Tibial nerve (tissue), 4 donors: Measurements from ENCODE around the gene QSOX2. TPM values are rescaled to one million over a fixed set of nuclear protein-coding genes. Genes with fewer than 3 reads are reported as not detected.

Source experiments
- DNase-seq, 2 donors: peaks; one replicate each; pipeline ENCODE4 v3.0.0-alpha.2; 2019; ENCODE audit warnings: low spot score in 2 of 2
- H3K27ac ChIP-seq, 4 donors: fragments of 200-600 bp; sonication (generic) in 3 of 4; one replicate each; pipeline ENCODE4 v1.5.1; 2017 to 2019; ENCODE audit warnings: mild to moderate bottlenecking in 1 of 4
- H3K27me3 ChIP-seq, 2 donors: fragments of 200-600 bp; sonication (generic) in 1 of 2; one replicate each; pipeline versions ENCODE4 v1.5.1 to v1.6.0; 2017 to 2019
- H3K36me3 ChIP-seq, 3 donors: fragments of 200-600 bp; sonication (generic); one replicate each; pipeline ENCODE4 v1.5.1; 2018 to 2019
- H3K4me1 ChIP-seq, 4 donors: fragments of 200-600 bp; sonication (generic) in 3 of 4; one replicate each; pipeline ENCODE4 v1.5.1; 2017 to 2019
- H3K4me3 ChIP-seq, 4 donors: fragments of 200-600 bp; sonication (generic) in 3 of 4; one replicate each; pipeline ENCODE4 v1.5.1; 2017 to 2019; ENCODE audit warnings: mild to moderate bottlenecking in 1 of 4, moderate library complexity in 1 of 4
- H3K9me3 ChIP-seq, 4 donors: fragments of 200-600 bp; sonication (generic) in 3 of 4; one replicate each; pipeline ENCODE4 v1.5.1; 2017 to 2019
- CTCF ChIP-seq, 5 experiments: fragments of 200-600 bp in 3 of 5; fragments of 450-650 bp in 2 of 5; sonication (generic) in 3 of 5; IDR thresholded peaks; one replicate each; pipeline ENCODE4 v1.5.1; 2016 to 2019; ENCODE audit warnings: antibody characterized with exemption in 5 of 5, mild to moderate bottlenecking in 3 of 5, moderate library complexity in 2 of 5
- EP300 ChIP-seq, 2 donors: sonication (generic); formaldehyde crosslinking; IDR thresholded peaks; one replicate each; pipeline ENCODE4 v1.6.1; 2017; ENCODE audit warnings: antibody characterized with exemption in 2 of 2, mild to moderate bottlenecking in 1 of 2
- POLR2A ChIP-seq, 2 donors: fragments of 450-650 bp; IDR thresholded peaks; one replicate each; pipeline ENCODE4 v1.6.1; 2017; ENCODE audit warnings: antibody characterized with exemption in 2 of 2, mild to moderate bottlenecking in 2 of 2, moderate library complexity in 2 of 2
- WGBS, 2 donors: methylation state at CpG; one replicate each; pipeline ENCODE4 v1.1.5; 2018; 5-methylcytosine and 5-hydroxymethylcytosine counted together
- total RNA-seq, 4 donors: library from RNA; depleted of rRNA; stranded (reverse); fragments of >200 nt; gene quantifications; one replicate each; pipeline ENCODE4 v1.1.0, GENCODE V29; 2016

QSOX2 gene
- total RNA-seq, 4 donors from 2014 or later = 10.2 to 16.8 (median 11.8) TPM

- TF ChIP-seq EP300 (IDR thresholded peaks at IDR 0.05) = no peak
- no peak for TF ChIP-seq POLR2A (IDR thresholded peaks at IDR 0.05)
- TF ChIP-seq CTCF (IDR thresholded peaks at IDR 0.05) = no peak
- DNase-seq = no peak
- peaks cover 0 to 56% of the 10 kb centered on the region in 2 donors for H3K27me3 ChIP-seq
- 91 to 92% methylated on average over 13 of the region's 14 CpGs for WGBS, 2 donors
- H3K9me3 ChIP-seq = no peaks in the 10 kb centered on the region
- H3K27ac ChIP-seq = no peak overlapping the region
- H3K4me1 ChIP-seq = peaks cover 0 to 1% (median 0%) of the 10 kb centered on the region in 4 donors
- H3K36me3 ChIP-seq = no peaks in the 10 kb centered on the region
- H3K4me3 ChIP-seq = no peak overlapping the region
These were observed 32.1 kb upstream of the QSOX2 start for GRCh38 chr9:136277746-136278145.

- DNase-seq = no peak
- TF ChIP-seq POLR2A (IDR thresholded peaks at IDR 0.05) = no peak
- no peak for TF ChIP-seq CTCF (IDR thresholded peaks at IDR 0.05)
- no peak for TF ChIP-seq EP300 (IDR thresholded peaks at IDR 0.05)
- Histone ChIP-seq H3K27ac (no peak overlapping the region), H3K4me3 (no peak overlapping the region), H3K4me1 (no peaks in the 10 kb centered on the region), H3K27me3 (peaks cover 0 to 56% of the 10 kb centered on the region in 2 donors), H3K9me3 (no peaks in the 10 kb centered on the region), H3K36me3 (no peaks in the 10 kb centered on the region)
- 59 to 83% methylated on average over 3 to 8 of the region's 11 CpGs for WGBS, 2 donors
These were observed 31.1 kb upstream of the QSOX2 start for GRCh38 chr9:136276716-136277115.

DNA sequence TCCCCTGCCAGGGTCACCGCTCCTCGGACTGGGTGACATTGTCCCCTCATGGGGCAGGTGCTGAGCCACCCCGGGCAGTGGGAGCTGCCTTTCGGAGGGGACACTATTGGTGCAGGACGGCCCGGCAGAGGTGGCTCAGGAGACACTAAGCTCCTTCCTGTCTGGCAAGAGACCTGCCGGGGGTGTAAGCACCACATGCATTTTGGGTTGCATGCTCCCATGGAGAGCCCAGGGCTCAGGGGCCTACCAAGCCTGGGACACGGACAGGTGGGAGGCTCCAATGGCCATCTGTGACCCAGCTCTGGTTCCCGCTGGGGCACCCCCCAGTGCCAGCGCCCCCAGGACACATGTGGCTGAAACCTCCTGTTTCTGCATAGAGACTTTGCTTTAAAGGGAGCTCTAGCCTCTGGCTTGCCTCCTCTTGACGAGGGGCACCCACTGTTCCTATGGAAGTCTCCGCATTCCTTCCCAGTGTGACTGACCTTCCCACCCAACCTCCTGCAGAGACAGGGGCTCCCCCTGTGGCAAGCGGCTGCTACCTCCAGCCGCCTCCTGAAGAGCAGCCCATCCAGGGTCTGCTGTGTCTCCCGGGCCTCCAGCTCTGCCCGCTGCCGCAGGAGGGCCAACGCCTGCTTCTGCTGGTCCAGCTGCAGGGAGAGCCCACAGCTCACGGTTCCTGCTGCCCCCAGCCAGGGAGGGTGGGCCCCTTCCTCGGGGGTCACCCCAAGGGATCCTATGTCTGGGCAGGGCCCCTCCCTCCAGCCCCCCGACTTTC lies 30.2 kb upstream of the QSOX2 start:
- Histone ChIP-seq H3K4me3 (no peak overlapping the region), H3K9me3 (no peaks in the 10 kb centered on the region), H3K27ac (no peak overlapping the region), H3K4me1 (no peaks in the 10 kb centered on the region), H3K36me3 (no peaks in the 10 kb centered on the region), H3K27me3 (peaks cover 0 to 56% of the 10 kb centered on the region in 2 donors)
- WGBS, 2 donors = 61 to 62% methylated on average over 13 to 16 of the region's 21 CpGs
- TF ChIP-seq POLR2A (IDR thresholded peaks at IDR 0.05) (no peak), CTCF (IDR thresholded peaks at IDR 0.05) (no peak)
- no peak for DNase-seq

DNA sequence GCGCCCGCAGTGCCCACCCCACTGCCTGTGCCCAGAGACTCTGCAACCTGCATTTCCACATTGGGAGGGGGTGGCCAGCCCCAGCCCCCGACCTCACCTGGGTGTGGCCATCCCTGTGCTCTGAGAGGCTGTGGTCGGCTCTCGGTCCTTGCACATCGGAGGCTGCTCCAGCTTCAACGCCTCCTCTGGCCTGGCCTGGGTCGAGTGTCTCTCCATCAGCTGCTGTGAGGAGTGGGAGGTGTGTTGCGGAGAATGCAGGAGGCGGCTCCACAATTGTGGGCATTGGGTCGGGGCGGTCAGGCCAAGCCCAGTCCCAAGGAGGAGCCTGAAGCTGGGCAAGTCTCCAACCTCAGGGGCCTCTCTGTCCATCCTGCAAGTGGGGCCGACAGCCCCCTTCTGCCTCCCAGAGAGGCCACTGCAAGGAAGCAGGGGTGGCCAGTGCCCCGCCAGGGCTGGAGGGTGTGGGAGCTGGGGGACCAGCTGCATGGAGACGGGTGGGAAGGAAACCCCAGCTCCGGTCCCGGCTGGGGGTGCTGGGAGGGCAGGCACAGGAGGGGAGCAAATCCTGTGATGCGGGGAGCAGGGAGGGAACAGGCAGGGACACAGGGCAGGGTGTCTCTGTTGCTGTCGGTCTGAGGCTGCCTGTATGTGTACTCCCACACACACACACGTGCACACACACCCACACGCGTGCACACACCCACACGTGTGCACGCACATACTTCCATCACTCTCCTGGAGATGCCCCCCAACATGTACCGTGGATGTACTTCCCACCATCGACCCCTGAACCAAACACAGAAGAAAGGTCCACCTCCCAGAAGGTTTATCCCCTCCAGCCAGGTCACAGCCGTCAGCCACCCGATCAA lies 29.4 kb upstream of the QSOX2 start:
- H3K9me3 ChIP-seq = no peaks in the 10 kb centered on the region
- H3K27me3 ChIP-seq = peaks cover 0 to 56% of the 10 kb centered on the region in 2 donors
- H3K4me3 ChIP-seq = no peak overlapping the region
- no peak for DNase-seq
- no peak overlapping the region for H3K27ac ChIP-seq
- no peaks in the 10 kb centered on the region for H3K4me1 ChIP-seq
- TF ChIP-seq EP300 (IDR thresholded peaks at IDR 0.05) (no peak), POLR2A (IDR thresholded peaks at IDR 0.05) (no peak), CTCF (IDR thresholded peaks at IDR 0.05) (no peak)
- 47 to 50% methylated on average over 25 of the region's 28 CpGs for WGBS, 2 donors
- H3K36me3 ChIP-seq = no peaks in the 10 kb centered on the region
